Osteocyte (in vitro differentiated cells): ENCODE data around the gene ATP6V1C2. TPM values are rescaled to one million over a fixed set of nuclear protein-coding genes. Genes with fewer than 3 reads are reported as not detected.

Experiments
- DNase-seq: peaks from one replicate; pipeline ENCODE4 v3.0.0; 2021; ENCODE audit warnings: mixed read lengths; ENCODE audit not compliant: unreplicated experiment; ENCODE audit errors: extremely low spot score
- H3K27ac Mint-ChIP-seq: one replicate; pipeline ENCODE4 v1.8.0; 2021; ENCODE audit warnings: mild to moderate bottlenecking, mixed read lengths; ENCODE audit not compliant: unreplicated experiment
- H3K27me3 Mint-ChIP-seq: one replicate; pipeline ENCODE4 v1.8.0; 2021; ENCODE audit warnings: mixed read lengths; ENCODE audit not compliant: unreplicated experiment
- H3K36me3 Mint-ChIP-seq: one replicate; pipeline ENCODE4 v1.8.0; 2021; ENCODE audit warnings: mixed read lengths; ENCODE audit not compliant: unreplicated experiment
- H3K4me1 Mint-ChIP-seq: one replicate; pipeline ENCODE4 v1.8.0; 2021; ENCODE audit warnings: mixed read lengths; ENCODE audit not compliant: unreplicated experiment
- H3K4me3 Mint-ChIP-seq: one replicate; pipeline ENCODE4 v1.8.0; 2021; ENCODE audit warnings: mild to moderate bottlenecking, moderate library complexity, mixed read lengths; ENCODE audit not compliant: unreplicated experiment
- H3K9me3 Mint-ChIP-seq: one replicate; pipeline ENCODE4 v1.8.0; 2021; ENCODE audit warnings: mixed read lengths; ENCODE audit not compliant: unreplicated experiment
- CTCF ChIP-seq: fragments of 200-600 bp; sonication (generic); IDR thresholded peaks from 2 replicates; pipeline ENCODE4 v1.5.0; 2021; ENCODE audit warnings: antibody characterized with exemption, mild to moderate bottlenecking, moderate library complexity
- total RNA-seq: library from RNA; stranded (reverse); gene quantifications from 2 replicates; pipeline ENCODE4 v1.2.1, GENCODE V29; 2021

Gene ATP6V1C2
- total RNA-seq, 1 donor from 2014 or later, result not detected

DNA sequence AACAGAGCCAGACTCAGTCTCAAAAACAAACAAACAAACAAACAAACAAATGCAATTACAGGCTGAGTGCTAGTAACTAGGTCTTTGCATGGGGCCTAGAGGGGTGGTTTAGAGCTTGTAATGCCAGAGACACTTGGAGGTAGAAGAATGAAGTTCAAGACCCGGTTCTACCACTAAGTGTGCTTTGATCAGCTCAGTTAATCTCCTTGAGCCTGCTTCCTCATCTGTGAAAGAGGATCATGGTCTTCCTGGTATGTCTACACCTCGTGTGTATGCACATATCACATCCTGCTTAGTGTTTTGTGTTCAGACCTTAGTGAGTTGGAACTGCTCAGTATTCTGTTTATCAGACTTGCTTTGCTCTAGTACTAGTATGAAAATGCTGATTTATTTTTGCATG is 4.8 kb upstream of the ATP6V1C2 start:
- Mint-ChIP-seq H3K36me3 (no peaks in the 10 kb centered on the region), H3K4me1 (peaks cover 13% of the 10 kb centered on the region), H3K9me3 (no peaks in the 10 kb centered on the region), H3K27ac (no peak overlapping the region), H3K27me3 (peaks cover 27% of the 10 kb centered on the region), H3K4me3 (no peak overlapping the region)
- DNase-seq, result no peak
- no peak for TF ChIP-seq CTCF

GRCh38 chr2:10717628-10718027 is 3.8 kb upstream of the ATP6V1C2 start:
- H3K4me1 Mint-ChIP-seq, result peaks cover 19% of the 10 kb centered on the region
- no peaks in the 10 kb centered on the region for H3K9me3 Mint-ChIP-seq
- H3K27me3 Mint-ChIP-seq, result peaks cover 32% of the 10 kb centered on the region
- no peak overlapping the region for H3K4me3 Mint-ChIP-seq
- no peaks in the 10 kb centered on the region for H3K36me3 Mint-ChIP-seq
- no peak overlapping the region for H3K27ac Mint-ChIP-seq
- TF ChIP-seq CTCF, result no peak
- DNase-seq, result no peak

DNA sequence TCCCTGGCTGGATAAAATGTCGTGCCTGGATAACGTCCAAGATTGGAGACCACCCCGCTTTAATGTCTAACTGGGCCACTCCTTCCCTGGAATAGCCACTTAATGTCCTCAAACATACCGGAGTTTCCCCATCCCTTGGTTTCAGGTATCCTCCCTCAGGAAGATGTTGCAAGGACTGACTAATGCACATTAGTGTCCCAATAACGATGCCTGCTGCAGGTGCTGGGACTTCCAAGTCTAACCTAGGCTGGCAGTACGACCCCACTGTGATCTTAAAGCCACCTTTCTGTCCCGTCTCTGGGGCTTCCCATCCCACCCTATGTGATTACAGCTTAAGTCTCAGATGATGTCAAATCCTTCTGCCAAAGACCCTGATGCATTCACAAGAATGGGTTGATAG is 1.1 kb upstream of the ATP6V1C2 start:
- no peak for DNase-seq
- peaks cover 21% of the 10 kb centered on the region for H3K4me1 Mint-ChIP-seq
- no peaks in the 10 kb centered on the region for H3K36me3 Mint-ChIP-seq
- peaks cover 48% of the 10 kb centered on the region for H3K27me3 Mint-ChIP-seq
- no peak for TF ChIP-seq CTCF
- H3K27ac Mint-ChIP-seq, result no peak overlapping the region
- peak overlapping the region; percentile 51 for H3K4me3 Mint-ChIP-seq
- no peaks in the 10 kb centered on the region for H3K9me3 Mint-ChIP-seq

- peaks cover 21% of the 10 kb centered on the region for H3K4me1 Mint-ChIP-seq
- no peak for DNase-seq
- H3K27ac Mint-ChIP-seq, result no peak overlapping the region
- TF ChIP-seq CTCF, result no peak
- H3K27me3 Mint-ChIP-seq, result peaks cover 48% of the 10 kb centered on the region
- H3K9me3 Mint-ChIP-seq, result no peaks in the 10 kb centered on the region
- H3K36me3 Mint-ChIP-seq, result no peaks in the 10 kb centered on the region
- peak overlapping the region; percentile 51 for H3K4me3 Mint-ChIP-seq
Observed at GRCh38 chr2:10720947-10721395, 459 bp upstream of the ATP6V1C2 start.

GRCh38 chr2:10722252-10722825 is 909 bp downstream of the ATP6V1C2 start:
- H3K9me3 Mint-ChIP-seq, result no peaks in the 10 kb centered on the region
- TF ChIP-seq CTCF, result no peak
- H3K4me3 Mint-ChIP-seq, result peak overlapping the region; percentile 63
- no peak overlapping the region for H3K27ac Mint-ChIP-seq
- no peaks in the 10 kb centered on the region for H3K36me3 Mint-ChIP-seq
- H3K4me1 Mint-ChIP-seq, result peaks cover 19% of the 10 kb centered on the region
- peaks cover 59% of the 10 kb centered on the region for H3K27me3 Mint-ChIP-seq
- no peak for DNase-seq
